ENCODE data around the gene MPRIP. TPM values are rescaled to one million over a fixed set of nuclear protein-coding genes. Genes with fewer than 3 reads are reported as not detected.
"Not testable (repeated sequence)": the region's sequence is repeated elsewhere in the genome, so short reads cannot be mapped to it uniquely, and the experiment has no call there.

The MPRIP gene
- polyA plus RNA-seq, 1 of the 3 experiments (the other 2 are of a cell fraction): 64.4 TPM

GRCh38 chr17:17158506-17158905 lies 116.2 kb downstream of the MPRIP start:
- H3K4me2 ChIP-seq; H2AFZ ChIP-seq (ENCODE audit: low read depth); H3K9me2 ChIP-seq; H3F3A ChIP-seq (replicated peaks; ENCODE audit: insufficient read depth); POLR2A ChIA-PET; DNase-seq; H3K27ac ChIP-seq (ENCODE audit: low read depth in 2 of 2, low read length in 1 of 2); H3K79me2 ChIP-seq (ENCODE audit: insufficient read depth); H3K9ac ChIP-seq; H3K4me3 ChIP-seq (ENCODE audit: low read depth in 2 of 2, low read length in 1 of 2); H3K9me3 ChIP-seq; H3K27me3 ChIP-seq (ENCODE audit: insufficient read depth); H4K20me1 ChIP-seq (ENCODE audit: insufficient read depth): not testable (repeated sequence)
- H3K4me1 ChIP-seq (ENCODE audit: control insufficient read depth in 1 of 2, insufficient read depth in 2 of 2, low read depth in 1 of 2, low read length in 1 of 2): peaks cover 0 to 14% of the 10 kb centered on the region in 2 experiments; a peak in 2 of 4 replicates
- CTCF ChIA-PET: interaction anchor here (1.4 to 4.0 kb wide), 2 partner anchors 17 to 167 kb away, joined by 3 to 18 read pairs; no protein-coding TSS in a partner anchor
- WGBS (ENCODE audit: low lambda C conversion rate): 95% methylated on average over 8 of the region's 33 CpGs
- peaks cover 45 to 83% of the 10 kb centered on the region in 2 experiments for H3K36me3 ChIP-seq (replicated peaks in 1 of 2; ENCODE audit: control insufficient read depth in 1 of 2, insufficient read depth in 2 of 2, low read length in 1 of 2)

- TF ChIP-seq MAX (IDR thresholded peaks at IDR 0.05; ENCODE audit: low read depth) (no peak), ZBTB33 (IDR thresholded peaks at IDR 0.05; ENCODE audit: borderline replicate concordance, low read depth) (no peak), GATA2 (CRISPR knock-in tag; IDR thresholded peaks at IDR 0.05) (no peak), EZH2phosphoT487 (IDR thresholded peaks at IDR 0.05; ENCODE audit: borderline replicate concordance, low read depth) (no peak), POLR2AphosphoS5 (IDR thresholded peaks at IDR 0.05; ENCODE audit: low read depth, low read length) (no peak), TEAD4 (IDR thresholded peaks at IDR 0.05; ENCODE audit: borderline replicate concordance, insufficient read depth) (no peak), RCOR1 (IDR thresholded peaks at IDR 0.05; ENCODE audit: low read length) (no peak), FOXM1 (IDR thresholded peaks at IDR 0.05; ENCODE audit: low read depth) (no peak), SMC3 (IDR thresholded peaks at IDR 0.05; ENCODE audit: low read depth, low read length) (no peak), PBX3 (IDR thresholded peaks at IDR 0.05) (no peak), REST (IDR thresholded peaks at IDR 0.05; ENCODE audit: low read depth, low read length) (no peak), RAD21 (IDR thresholded peaks at IDR 0.05; ENCODE audit: low read length) (no peak), USF2 (IDR thresholded peaks at IDR 0.05; ENCODE audit: borderline replicate concordance, low read depth, low read length) (no peak), USF1 (IDR thresholded peaks at IDR 0.05; ENCODE audit: borderline replicate concordance, low read depth) (no peak), CTCF (IDR thresholded peaks at IDR 0.05) (no peak), TAF1 (IDR thresholded peaks at IDR 0.05; ENCODE audit: borderline replicate concordance, low read depth, low read length) (no peak)
- DNase-seq: no peak
- peaks cover 2% of the 10 kb centered on the region for H3F3A ChIP-seq (replicated peaks; ENCODE audit: insufficient read depth)
- H4K20me1 ChIP-seq (ENCODE audit: insufficient read depth): no peaks in the 10 kb centered on the region
- H3K79me2 ChIP-seq (ENCODE audit: insufficient read depth): no peaks in the 10 kb centered on the region
- no peak overlapping the region for H3K9ac ChIP-seq
- no peaks in the 10 kb centered on the region for H3K9me3 ChIP-seq
- H2AFZ ChIP-seq (ENCODE audit: low read depth): no peak overlapping the region
- POLR2A ChIA-PET: no interaction called here
- CTCF ChIA-PET: interaction anchor here (1.4 to 4.0 kb wide), 2 partner anchors 18 to 168 kb away, joined by 3 to 18 read pairs; no protein-coding TSS in a partner anchor
- no peaks in the 10 kb centered on the region for H3K9me2 ChIP-seq
- WGBS (ENCODE audit: low lambda C conversion rate): 98% methylated on average over 4 of the region's 4 CpGs
- no peak overlapping the region for H3K4me2 ChIP-seq
- H3K4me1 ChIP-seq (ENCODE audit: control insufficient read depth in 1 of 2, insufficient read depth in 2 of 2, low read depth in 1 of 2, low read length in 1 of 2): peaks cover 0 to 14% of the 10 kb centered on the region in 2 experiments; a peak in 2 of 4 replicates
- no peaks in the 10 kb centered on the region for H3K27me3 ChIP-seq (ENCODE audit: insufficient read depth)
- no peak overlapping the region for H3K4me3 ChIP-seq (ENCODE audit: low read depth in 2 of 2, low read length in 1 of 2)
- H3K27ac ChIP-seq (ENCODE audit: low read depth in 2 of 2, low read length in 1 of 2): no peak overlapping the region
- H3K36me3 ChIP-seq (replicated peaks in 1 of 2; ENCODE audit: control insufficient read depth in 1 of 2, insufficient read depth in 2 of 2, low read length in 1 of 2): peaks cover 40 to 83% of the 10 kb centered on the region in 2 experiments
Measured at GRCh38 chr17:17159571-17159970, 117.3 kb downstream of the MPRIP start.
